Left lung (tissue), 10 donors: Measurements from ENCODE around the gene SNX9. TPM values are rescaled to one million over a fixed set of nuclear protein-coding genes. Genes with fewer than 3 reads are reported as not detected.

Experiments used
- ATAC-seq: fragments of 200-7000 bp; cut with Tn5 transposase; one replicate; pipeline ENCODE4 v1.9.1; 2020; ENCODE audit warnings: moderate library complexity
- DNase-seq, 4 donors: peaks; one replicate each; pipeline ENCODE4 v3.0.0-alpha.2; 2013 to 2020
- H3K27ac ChIP-seq, 2 donors: fragments of 200-600 bp; sonication (generic) in 1 of 2; one replicate each; pipeline versions ENCODE4 v1.5.0 to v1.8.0; 2020 to 2021
- H3K27me3 ChIP-seq, 2 donors: fragments of 200-600 bp; sonication (generic) in 1 of 2; one replicate each; pipeline versions ENCODE4 v1.5.0 to v1.8.0; 2020 to 2021
- H3K36me3 ChIP-seq, 2 donors: fragments of 200-600 bp; sonication (generic) in 1 of 2; one replicate each; pipeline versions ENCODE4 v1.5.0 to v1.8.0; 2020 to 2021
- H3K4me1 ChIP-seq, 2 donors: fragments of 200-600 bp; one replicate each; pipeline ENCODE4 v1.8.0; 2021
- H3K4me3 ChIP-seq, 2 donors: fragments of 200-600 bp; sonication (generic) in 1 of 2; one replicate each; pipeline versions ENCODE4 v1.5.0 to v1.8.0; 2020 to 2021; ENCODE audit warnings: mild to moderate bottlenecking in 1 of 2
- H3K9me3 ChIP-seq, 2 donors: fragments of 200-600 bp; sonication (generic) in 1 of 2; one replicate each; pipeline versions ENCODE4 v1.5.0 to v1.8.0; 2020 to 2021
- intact Hi-C, 2 donors: fragments of 100-400 bp; cut with DNase I; formaldehyde crosslinking; loops; one replicate each; pipeline versions ENCODE4 v1.11.2 to v1.14.2; 2022
- polyA plus RNA-seq, 6 donors: library from polyadenylated mRNA; unstranded; fragments of 120-200 nt; gene quantifications; one replicate each; pipeline ENCODE4 v1.2.1, GENCODE V29; 2013; ENCODE audit not compliant: insufficient read length in 6 of 6
- total RNA-seq, 2 donors: library from RNA; stranded (reverse); fragmentation: NEBNext Ultra II Directional; extraction: Animal tissue kit (Norgen Biotek cat#: 25700); gene quantifications; one replicate each; pipeline ENCODE4 v1.2.1, GENCODE V29; 2021
- TF ChIP-seq, protein P1 (sequence below), 2 donors: fragments of 200-600 bp; sonication (generic) in 1 of 2; IDR thresholded peaks; one replicate each; pipeline versions ENCODE4 v1.5.0 to v1.8.0; 2021; ENCODE audit warnings: antibody characterized with exemption in 2 of 2
- donor health status: DM: no; HTN: yes; CAD: no.
- donor health status: DM: no; HTN: no; CAD: no.

Gene SNX9
- total and polyA plus RNA-seq, 8 donors: 23.5 to 44.4 (median 38.4) TPM

DNA sequence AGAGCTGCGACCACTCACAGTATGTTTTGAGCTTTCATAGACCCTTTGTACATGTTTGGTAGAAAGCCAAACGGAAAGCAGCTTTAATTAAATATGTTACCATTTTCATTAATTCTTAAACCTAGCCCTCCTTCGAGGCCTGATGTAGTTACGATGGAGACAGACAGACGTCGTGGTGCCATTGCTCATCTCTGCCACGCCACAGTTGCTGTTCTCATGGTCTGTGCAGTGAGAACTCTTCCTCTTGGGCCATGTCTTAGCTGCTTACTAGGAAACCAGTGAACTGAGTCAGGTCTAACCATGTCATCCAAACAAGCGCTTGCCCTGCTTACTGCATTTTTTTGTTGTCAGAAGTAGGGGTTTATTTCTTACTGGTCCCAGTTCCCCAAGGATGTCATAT lies 62.8 kb downstream of the SNX9 start:
- Histone ChIP-seq H3K9me3 (no peaks in the 10 kb centered on the region), H3K27ac (no peak overlapping the region), H3K36me3 (peaks cover 0 to 22% of the 10 kb centered on the region in 2 donors), H3K4me3 (no peak overlapping the region), H3K4me1 (no peaks in the 10 kb centered on the region), H3K27me3 (peaks cover 8 to 21% of the 10 kb centered on the region in 2 donors)
- intact Hi-C loops: no loop called here
- no peak for DNase-seq
- ATAC-seq: no peak
- TF ChIP-seq, protein P1, sequence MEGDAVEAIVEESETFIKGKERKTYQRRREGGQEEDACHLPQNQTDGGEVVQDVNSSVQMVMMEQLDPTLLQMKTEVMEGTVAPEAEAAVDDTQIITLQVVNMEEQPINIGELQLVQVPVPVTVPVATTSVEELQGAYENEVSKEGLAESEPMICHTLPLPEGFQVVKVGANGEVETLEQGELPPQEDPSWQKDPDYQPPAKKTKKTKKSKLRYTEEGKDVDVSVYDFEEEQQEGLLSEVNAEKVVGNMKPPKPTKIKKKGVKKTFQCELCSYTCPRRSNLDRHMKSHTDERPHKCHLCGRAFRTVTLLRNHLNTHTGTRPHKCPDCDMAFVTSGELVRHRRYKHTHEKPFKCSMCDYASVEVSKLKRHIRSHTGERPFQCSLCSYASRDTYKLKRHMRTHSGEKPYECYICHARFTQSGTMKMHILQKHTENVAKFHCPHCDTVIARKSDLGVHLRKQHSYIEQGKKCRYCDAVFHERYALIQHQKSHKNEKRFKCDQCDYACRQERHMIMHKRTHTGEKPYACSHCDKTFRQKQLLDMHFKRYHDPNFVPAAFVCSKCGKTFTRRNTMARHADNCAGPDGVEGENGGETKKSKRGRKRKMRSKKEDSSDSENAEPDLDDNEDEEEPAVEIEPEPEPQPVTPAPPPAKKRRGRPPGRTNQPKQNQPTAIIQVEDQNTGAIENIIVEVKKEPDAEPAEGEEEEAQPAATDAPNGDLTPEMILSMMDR (IDR thresholded peaks at IDR 0.05): no peak

DNA sequence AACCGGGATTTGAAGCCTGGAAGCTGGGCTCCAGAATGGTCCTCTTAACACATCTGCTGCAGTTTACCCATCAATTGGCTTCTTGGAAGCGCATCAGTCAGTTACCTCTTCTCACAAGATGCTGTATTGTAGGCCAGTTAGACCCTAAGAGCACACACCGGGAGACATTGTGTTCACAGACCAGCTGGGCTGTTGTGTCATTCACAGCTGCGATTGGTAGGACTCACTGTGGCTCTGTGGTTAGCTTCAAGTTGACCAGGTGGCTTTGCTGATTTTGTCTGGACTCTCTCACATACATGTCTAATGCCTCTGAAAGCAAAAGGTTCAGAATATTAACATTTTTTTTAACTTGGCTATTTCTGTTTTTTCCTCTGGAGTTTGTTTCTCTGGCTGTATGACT lies 64.8 kb downstream of the SNX9 start:
- no peak for ATAC-seq
- no peak for DNase-seq
- Histone ChIP-seq H3K4me3 (no peak overlapping the region), H3K9me3 (no peaks in the 10 kb centered on the region), H3K36me3 (peaks cover 0 to 22% of the 10 kb centered on the region in 2 donors), H3K27me3 (peaks cover 8 to 20% of the 10 kb centered on the region in 2 donors), H3K4me1 (peaks cover 0 to 8% of the 10 kb centered on the region in 2 donors), H3K27ac (no peak overlapping the region)
- TF ChIP-seq, protein P1 (IDR thresholded peaks at IDR 0.05): no peak
- intact Hi-C loops: no loop called here

DNA sequence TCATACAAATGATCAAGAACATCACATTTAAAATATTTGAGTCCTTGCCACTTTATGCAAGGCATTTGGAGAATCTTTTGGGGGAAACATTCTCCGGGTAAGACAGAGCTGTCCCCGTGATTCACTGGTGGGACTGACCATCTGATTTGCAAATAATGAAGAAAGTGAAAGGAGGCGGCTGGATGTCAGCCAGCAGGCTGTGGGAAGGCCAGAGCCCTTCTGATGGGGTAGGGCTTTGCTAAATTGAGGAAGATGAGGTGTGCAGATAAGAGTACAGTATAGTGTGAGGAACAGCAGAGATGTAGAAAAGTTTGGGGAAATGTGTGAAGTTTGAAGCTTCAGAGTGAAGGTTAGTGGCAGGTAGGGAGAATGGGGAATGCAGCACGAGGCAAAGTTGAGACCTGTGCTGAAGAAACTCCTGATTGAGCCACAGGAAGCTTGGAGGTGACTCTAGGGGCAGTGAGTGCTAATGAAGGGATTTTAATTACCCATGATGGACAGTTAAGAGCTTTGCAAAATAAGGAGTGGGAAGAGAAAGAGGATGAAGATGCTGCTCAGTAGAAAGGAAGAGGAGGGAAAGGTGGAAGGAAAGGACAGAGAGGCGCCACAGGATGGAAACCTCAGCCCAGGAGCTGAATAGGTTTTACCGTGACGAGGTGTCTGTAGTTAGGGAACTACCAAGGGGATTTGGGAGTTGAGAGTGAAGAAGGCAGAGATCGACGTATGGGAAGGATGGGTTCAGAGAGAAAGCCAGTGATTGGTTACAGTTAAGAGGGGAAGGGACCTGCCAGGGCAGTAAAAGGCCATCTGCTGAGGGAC lies 68.7 kb downstream of the SNX9 start:
- TF ChIP-seq, protein P1 (IDR thresholded peaks at IDR 0.05): no peak
- H3K27me3 ChIP-seq: no peaks in the 10 kb centered on the region
- H3K36me3 ChIP-seq: peaks cover 0 to 11% of the 10 kb centered on the region in 2 donors
- no peak overlapping the region for H3K27ac ChIP-seq
- intact Hi-C loops: no loop called here
- no peak overlapping the region for H3K4me3 ChIP-seq
- H3K9me3 ChIP-seq: no peaks in the 10 kb centered on the region
- ATAC-seq (no peak), DNase-seq (no peak)
- H3K4me1 ChIP-seq: peaks cover 0 to 8% of the 10 kb centered on the region in 2 donors

DNA sequence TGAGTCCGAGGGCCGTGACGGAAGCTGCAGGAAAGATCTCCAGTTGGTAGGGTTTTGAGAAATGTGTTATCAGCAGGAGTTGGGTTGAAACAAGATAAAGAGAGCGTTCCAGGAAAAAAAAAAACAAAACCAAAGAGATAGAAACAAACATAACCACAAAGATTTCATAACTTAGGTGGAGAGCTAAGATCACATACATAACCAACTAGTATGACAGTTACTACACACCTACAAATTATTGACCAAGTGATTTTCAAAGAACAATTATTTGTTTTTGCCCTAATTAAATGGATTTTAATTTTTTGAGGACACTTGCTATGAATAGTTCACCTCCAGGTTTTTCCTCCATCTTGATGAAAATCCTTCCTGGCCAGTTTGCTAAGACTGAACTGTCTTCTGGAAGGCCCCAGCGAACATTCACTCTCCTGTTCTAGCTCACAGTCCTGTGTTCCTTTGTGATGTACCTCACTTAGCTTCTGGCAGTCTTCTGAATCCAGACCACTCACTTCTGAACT lies 69.4 kb downstream of the SNX9 start:
- intact Hi-C loops: no loop called here
- Histone ChIP-seq H3K9me3 (no peaks in the 10 kb centered on the region), H3K27ac (no peak overlapping the region), H3K27me3 (no peaks in the 10 kb centered on the region), H3K4me1 (peaks cover 0 to 8% of the 10 kb centered on the region in 2 donors), H3K4me3 (no peak overlapping the region), H3K36me3 (peaks cover 0 to 15% of the 10 kb centered on the region in 2 donors)
- ATAC-seq: no peak
- TF ChIP-seq, protein P1 (IDR thresholded peaks at IDR 0.05): no peak
- no peak for DNase-seq

DNA sequence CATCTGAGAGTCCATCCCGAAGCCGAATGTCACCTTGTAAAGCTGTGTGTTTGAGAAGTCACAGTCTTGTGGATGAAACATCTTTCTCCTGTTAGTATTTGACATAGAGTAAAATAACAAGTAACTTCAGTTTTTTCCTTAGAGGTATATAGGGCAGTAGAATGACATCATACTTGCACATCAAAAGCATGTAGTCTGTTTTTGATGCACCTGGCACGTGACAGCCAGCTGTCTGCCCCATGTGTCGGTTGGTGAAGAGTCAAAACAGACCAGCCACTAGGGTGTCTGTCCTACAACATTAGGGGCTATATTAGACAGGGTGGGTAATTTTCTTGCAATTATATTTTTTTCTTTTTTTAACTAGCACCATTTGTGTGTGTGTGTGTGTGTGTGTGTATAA lies 70.2 kb downstream of the SNX9 start:
- intact Hi-C loops: no loop called here
- no peak for ATAC-seq
- no peak for DNase-seq
- Histone ChIP-seq H3K4me3 (no peak overlapping the region), H3K9me3 (no peaks in the 10 kb centered on the region), H3K27me3 (no peaks in the 10 kb centered on the region), H3K27ac (no peak overlapping the region), H3K36me3 (peaks cover 0 to 17% of the 10 kb centered on the region in 2 donors), H3K4me1 (peaks cover 0 to 8% of the 10 kb centered on the region in 2 donors)
- TF ChIP-seq, protein P1 (IDR thresholded peaks at IDR 0.05): no peak
